HG03097 (cell line): ENCODE results near the gene NOS2.
"Not testable (repeated sequence)": the region's sequence is repeated elsewhere in the genome, so short reads cannot be mapped to it uniquely, and the experiment has no call there.

Source experiments
- ATAC-seq: cut with Tn5 transposase; IDR thresholded peaks from one replicate; pipeline ENCODE4 v1.9.1; 2021; ENCODE audit not compliant: unreplicated experiment, low FRiP score

NOS2 gene

GRCh38 chr17:27793168-27793905 lies 7.0 kb downstream of the NOS2 start:
- ATAC-seq, result no peak

- ATAC-seq, result no peak
These were observed 8.2 kb downstream of the NOS2 start for GRCh38 chr17:27792095-27792494.

GRCh38 chr17:27788919-27789318 lies 11.4 kb downstream of the NOS2 start:
- ATAC-seq, result no peak

GRCh38 chr17:27783440-27784350 lies 16.6 kb downstream of the NOS2 start:
- ATAC-seq, result no peak

GRCh38 chr17:27782791-27783206 lies 17.5 kb downstream of the NOS2 start:
- no peak for ATAC-seq

- ATAC-seq, result no peak
These were observed 19.4 kb downstream of the NOS2 start for GRCh38 chr17:27780828-27781404.

GRCh38 chr17:27780092-27780827 lies 20.1 kb downstream of the NOS2 start:
- no peak for ATAC-seq

- ATAC-seq, result no peak
These were observed 22.1 kb downstream of the NOS2 start for GRCh38 chr17:27778183-27778582.

GRCh38 chr17:27776882-27777624 lies 23.3 kb downstream of the NOS2 start:
- ATAC-seq, result no peak

- no peak for ATAC-seq
These were observed 28.7 kb downstream of the NOS2 start for GRCh38 chr17:27771586-27771985.

- no peak for ATAC-seq
These were observed 29.5 kb downstream of the NOS2 start for GRCh38 chr17:27770877-27771276.

GRCh38 chr17:27768858-27769410 lies 31.4 kb downstream of the NOS2 start:
- ATAC-seq, result no peak

GRCh38 chr17:27766438-27766837 lies 33.9 kb downstream of the NOS2 start:
- ATAC-seq, result no peak

GRCh38 chr17:27765353-27765752 lies 35.0 kb downstream of the NOS2 start:
- ATAC-seq, result no peak

GRCh38 chr17:27764589-27764988 lies 35.7 kb downstream of the NOS2 start:
- ATAC-seq, result no peak

GRCh38 chr17:27762527-27763305 lies 37.6 kb downstream of the NOS2 start:
- no peak for ATAC-seq

GRCh38 chr17:27760931-27761330 lies 39.4 kb downstream of the NOS2 start:
- not testable (repeated sequence) for ATAC-seq

- ATAC-seq, result no peak
These were observed 40.1 kb downstream of the NOS2 start for GRCh38 chr17:27760069-27760885.
